Measurements from ENCODE around the gene LEPR. TPM values are rescaled to one million over a fixed set of nuclear protein-coding genes. Genes with fewer than 3 reads are reported as not detected.

Gene LEPR
- total RNA-seq, 1 experiment from 2014 or later: 3.5 TPM

- no peak for DNase-seq
- intact Hi-C loops (cut with micrococcal nuclease; ENCODE audit: unreplicated experiment): no loop called here
- no peaks in the 10 kb centered on the region for H3K27me3 Mint-ChIP-seq (ENCODE audit: unreplicated experiment)
- no peaks in the 10 kb centered on the region for H3K36me3 Mint-ChIP-seq (ENCODE audit: insufficient read depth, unreplicated experiment)
- H3K9me3 Mint-ChIP-seq (ENCODE audit: low read depth, unreplicated experiment): no peaks in the 10 kb centered on the region
- CTCF ChIA-PET: no interaction called here
- TF ChIP-seq, protein P1, sequence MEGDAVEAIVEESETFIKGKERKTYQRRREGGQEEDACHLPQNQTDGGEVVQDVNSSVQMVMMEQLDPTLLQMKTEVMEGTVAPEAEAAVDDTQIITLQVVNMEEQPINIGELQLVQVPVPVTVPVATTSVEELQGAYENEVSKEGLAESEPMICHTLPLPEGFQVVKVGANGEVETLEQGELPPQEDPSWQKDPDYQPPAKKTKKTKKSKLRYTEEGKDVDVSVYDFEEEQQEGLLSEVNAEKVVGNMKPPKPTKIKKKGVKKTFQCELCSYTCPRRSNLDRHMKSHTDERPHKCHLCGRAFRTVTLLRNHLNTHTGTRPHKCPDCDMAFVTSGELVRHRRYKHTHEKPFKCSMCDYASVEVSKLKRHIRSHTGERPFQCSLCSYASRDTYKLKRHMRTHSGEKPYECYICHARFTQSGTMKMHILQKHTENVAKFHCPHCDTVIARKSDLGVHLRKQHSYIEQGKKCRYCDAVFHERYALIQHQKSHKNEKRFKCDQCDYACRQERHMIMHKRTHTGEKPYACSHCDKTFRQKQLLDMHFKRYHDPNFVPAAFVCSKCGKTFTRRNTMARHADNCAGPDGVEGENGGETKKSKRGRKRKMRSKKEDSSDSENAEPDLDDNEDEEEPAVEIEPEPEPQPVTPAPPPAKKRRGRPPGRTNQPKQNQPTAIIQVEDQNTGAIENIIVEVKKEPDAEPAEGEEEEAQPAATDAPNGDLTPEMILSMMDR (IDR thresholded peaks at IDR 0.05; ENCODE audit: unreplicated experiment): no peak
- no peaks in the 10 kb centered on the region for H3K4me1 Mint-ChIP-seq (ENCODE audit: low read depth, unreplicated experiment)
- H3K4me3 Mint-ChIP-seq (ENCODE audit: low read depth, unreplicated experiment): no peak overlapping the region
- BruUV-seq (replicated peaks): no TSS peak
- H3K27ac Mint-ChIP-seq (ENCODE audit: unreplicated experiment): no peak overlapping the region
Observed at GRCh38 chr1:65392497-65392896, 28.0 kb upstream of the LEPR start.

DNA sequence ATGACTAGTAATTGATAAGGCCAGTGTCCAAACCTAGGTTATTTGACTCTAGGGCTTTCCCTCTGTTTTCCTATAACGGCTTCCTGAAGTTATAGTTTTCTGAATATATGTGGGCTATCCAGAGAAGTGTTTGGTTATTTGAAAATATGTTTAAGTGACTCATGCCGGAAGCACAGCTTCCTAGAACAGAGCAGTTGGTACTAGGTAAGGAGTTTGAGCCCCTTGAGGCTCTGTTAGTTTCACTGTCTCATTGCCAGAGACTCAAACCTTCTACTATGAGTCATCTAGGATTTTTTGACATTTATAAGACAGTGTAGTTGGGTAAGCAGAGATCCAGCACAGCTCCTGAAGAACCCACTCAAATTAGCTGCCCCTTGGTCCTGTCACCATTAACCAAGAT is 27.1 kb upstream of the LEPR start:
- TF ChIP-seq, protein P1 (IDR thresholded peaks at IDR 0.05; ENCODE audit: unreplicated experiment): no peak
- CTCF ChIA-PET: no interaction called here
- Mint-ChIP-seq H3K4me1 (ENCODE audit: low read depth, unreplicated experiment) (no peaks in the 10 kb centered on the region), H3K9me3 (ENCODE audit: low read depth, unreplicated experiment) (no peaks in the 10 kb centered on the region), H3K36me3 (ENCODE audit: insufficient read depth, unreplicated experiment) (no peaks in the 10 kb centered on the region), H3K27me3 (ENCODE audit: unreplicated experiment) (no peaks in the 10 kb centered on the region), H3K4me3 (ENCODE audit: low read depth, unreplicated experiment) (no peak overlapping the region), H3K27ac (ENCODE audit: unreplicated experiment) (no peak overlapping the region)
- intact Hi-C loops (cut with micrococcal nuclease; ENCODE audit: unreplicated experiment): no loop called here
- DNase-seq: no peak
- no TSS peak for BruUV-seq (replicated peaks)

GRCh38 chr1:65393928-65394327 is 26.5 kb upstream of the LEPR start:
- no peak for DNase-seq
- H3K9me3 Mint-ChIP-seq (ENCODE audit: low read depth, unreplicated experiment): no peaks in the 10 kb centered on the region
- no peak overlapping the region for H3K4me3 Mint-ChIP-seq (ENCODE audit: low read depth, unreplicated experiment)
- TF ChIP-seq, protein P1 (IDR thresholded peaks at IDR 0.05; ENCODE audit: unreplicated experiment): no peak
- no peaks in the 10 kb centered on the region for H3K27me3 Mint-ChIP-seq (ENCODE audit: unreplicated experiment)
- CTCF ChIA-PET: no interaction called here
- no peak overlapping the region for H3K27ac Mint-ChIP-seq (ENCODE audit: unreplicated experiment)
- no TSS peak for BruUV-seq (replicated peaks)
- intact Hi-C loops (cut with micrococcal nuclease; ENCODE audit: unreplicated experiment): no loop called here
- no peaks in the 10 kb centered on the region for H3K36me3 Mint-ChIP-seq (ENCODE audit: insufficient read depth, unreplicated experiment)
- no peaks in the 10 kb centered on the region for H3K4me1 Mint-ChIP-seq (ENCODE audit: low read depth, unreplicated experiment)

- no peak overlapping the region for H3K27ac Mint-ChIP-seq (ENCODE audit: unreplicated experiment)
- no TSS peak for BruUV-seq (replicated peaks)
- CTCF ChIA-PET: no interaction called here
- no peak overlapping the region for H3K4me3 Mint-ChIP-seq (ENCODE audit: low read depth, unreplicated experiment)
- no peak for DNase-seq
- no peaks in the 10 kb centered on the region for H3K4me1 Mint-ChIP-seq (ENCODE audit: low read depth, unreplicated experiment)
- intact Hi-C loops (cut with micrococcal nuclease; ENCODE audit: unreplicated experiment): no loop called here
- H3K36me3 Mint-ChIP-seq (ENCODE audit: insufficient read depth, unreplicated experiment): no peaks in the 10 kb centered on the region
- H3K27me3 Mint-ChIP-seq (ENCODE audit: unreplicated experiment): no peaks in the 10 kb centered on the region
- TF ChIP-seq, protein P1 (IDR thresholded peaks at IDR 0.05; ENCODE audit: unreplicated experiment): no peak
- no peaks in the 10 kb centered on the region for H3K9me3 Mint-ChIP-seq (ENCODE audit: low read depth, unreplicated experiment)
Observed at GRCh38 chr1:65395887-65396612, 24.4 kb upstream of the LEPR start.
